Germinal center (tissue), 1 donor: Measurements from ENCODE around the gene SSPN.

Experiments
- DNase-seq: peaks from one replicate; pipeline ENCODE4 v3.0.0; 2012; ENCODE audit warnings: mixed read lengths, low spot score

The SSPN gene

GRCh38 chr12:26285401-26285800 is 90.0 kb downstream of the SSPN start:
- DNase-seq: no peak

DNA sequence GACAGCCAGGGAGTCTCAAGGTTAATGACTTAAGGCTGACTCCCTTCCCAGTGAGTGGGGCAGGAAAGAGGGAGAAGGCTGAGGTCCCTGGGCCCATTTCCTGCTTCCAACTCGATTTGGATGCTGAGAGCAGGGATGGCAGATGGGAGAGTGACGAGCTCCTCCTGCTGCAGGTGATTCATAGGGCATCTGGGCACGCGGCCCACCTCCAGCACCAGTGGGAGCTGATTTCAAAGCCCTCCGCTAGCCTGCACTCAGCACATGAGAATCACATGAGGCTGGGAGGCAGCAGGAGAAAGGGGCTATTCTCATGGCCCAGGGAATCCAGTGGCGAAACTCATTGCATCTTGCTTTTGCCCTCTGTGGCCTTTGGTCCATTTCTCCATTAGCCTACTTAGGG is 90.8 kb downstream of the SSPN start:
- DNase-seq: no peak

- DNase-seq: no peak
These were observed 92.5 kb downstream of the SSPN start for GRCh38 chr12:26287671-26288381.

DNA sequence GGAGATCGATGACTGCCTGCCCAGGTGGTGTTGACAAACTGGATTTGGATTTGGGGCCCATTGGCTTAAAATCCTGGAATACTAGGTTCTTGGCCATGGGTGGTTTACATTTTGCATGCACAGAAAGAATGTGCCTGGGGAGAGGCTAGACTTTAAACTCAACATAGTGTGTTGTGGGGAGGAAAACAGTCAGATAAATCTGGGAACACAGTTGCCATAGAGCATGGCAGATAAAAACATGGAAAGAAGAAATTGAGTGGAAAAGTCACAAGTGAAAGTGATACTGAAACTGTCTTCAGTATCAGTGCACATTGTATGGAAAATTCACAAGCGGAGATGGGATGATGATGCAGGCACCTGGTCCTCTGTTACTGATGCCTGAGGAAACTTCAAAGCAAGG is 95.2 kb downstream of the SSPN start:
- DNase-seq: no peak

DNA sequence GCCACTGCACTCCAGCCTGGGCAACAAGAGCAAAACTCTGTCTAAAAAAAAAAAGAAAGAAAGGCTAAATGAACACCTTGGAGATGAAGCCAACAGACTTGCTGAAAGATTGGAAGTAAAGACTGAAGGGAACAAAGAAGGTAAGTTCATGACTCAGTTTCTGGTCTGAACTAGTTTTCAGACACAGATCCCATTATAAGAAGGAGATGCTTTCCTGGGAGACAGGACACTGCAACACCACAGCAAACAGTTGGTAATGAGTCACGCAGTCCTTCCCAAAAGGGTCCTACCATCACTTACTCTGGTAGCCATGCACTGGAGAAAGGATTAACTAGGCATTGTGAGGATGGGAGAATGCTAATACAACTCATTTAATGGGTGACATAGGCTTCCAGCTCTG is 97.2 kb downstream of the SSPN start:
- DNase-seq: no peak

- DNase-seq: no peak
These were observed 98.2 kb downstream of the SSPN start for GRCh38 chr12:26293612-26294011.

- DNase-seq: no peak
These were observed 99.6 kb downstream of the SSPN start for GRCh38 chr12:26295001-26295400.

GRCh38 chr12:26297396-26298070 is 102.2 kb downstream of the SSPN start:
- DNase-seq: no peak

GRCh38 chr12:26298785-26299621 is 103.6 kb downstream of the SSPN start:
- DNase-seq: peak; percentile 75

DNA sequence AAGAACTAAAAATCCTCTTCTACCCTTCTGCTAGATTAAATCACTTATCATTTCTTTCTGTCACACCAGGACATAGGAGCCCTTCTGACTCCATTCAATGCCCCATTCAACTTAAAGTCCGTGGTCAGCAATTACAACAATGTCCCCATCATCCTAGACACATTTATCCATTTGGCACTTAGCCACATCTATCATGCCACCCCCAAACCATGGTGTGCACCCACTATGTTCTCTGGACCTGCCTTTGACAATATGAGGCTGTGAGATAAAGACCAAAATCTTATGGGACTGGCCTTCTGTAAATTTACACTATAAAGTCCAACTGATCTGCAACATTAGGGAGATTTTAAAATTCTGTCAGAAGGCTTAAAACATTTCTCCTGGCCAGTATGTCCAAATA is 104.4 kb downstream of the SSPN start:
- DNase-seq: no peak
